ENCODE measurements around the gene CARMIL1.

DNA sequence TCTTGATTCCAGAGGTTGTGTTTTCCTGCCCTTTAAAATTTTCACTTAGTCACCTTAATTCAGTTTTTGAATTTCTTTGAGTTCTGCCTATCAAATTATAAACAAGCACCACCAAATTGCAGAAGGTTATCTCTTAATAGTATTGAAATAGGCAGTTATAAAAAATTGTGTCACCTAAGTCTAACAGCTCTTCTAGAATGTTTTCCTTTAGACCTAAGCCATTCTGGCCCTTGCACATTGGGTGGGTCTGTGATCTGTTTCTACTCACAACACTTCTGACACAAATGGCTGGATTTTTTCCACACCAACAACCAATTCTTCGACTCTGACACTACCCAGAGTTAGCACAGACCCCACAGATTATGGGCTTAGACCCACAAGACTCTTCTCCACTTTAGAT lies 101.9 kb downstream of the CARMIL1 start:
- TF ChIP-seq GATA2 (IDR thresholded peaks at IDR 0.05; ENCODE audit: low read depth, low read length): no peak
- TF ChIP-seq GATA3 (IDR thresholded peaks at IDR 0.05; ENCODE audit: low read depth, low read length): no peak

All from SH-SY5Y (cell line).